Measurements from ENCODE around the gene GRM7. TPM values are rescaled to one million over a fixed set of nuclear protein-coding genes. Genes with fewer than 3 reads are reported as not detected.

The GRM7 gene
- polyA plus RNA-seq, 12 donors: 0.04 to 0.45 (median 0.19) TPM; not detected in 8

DNA sequence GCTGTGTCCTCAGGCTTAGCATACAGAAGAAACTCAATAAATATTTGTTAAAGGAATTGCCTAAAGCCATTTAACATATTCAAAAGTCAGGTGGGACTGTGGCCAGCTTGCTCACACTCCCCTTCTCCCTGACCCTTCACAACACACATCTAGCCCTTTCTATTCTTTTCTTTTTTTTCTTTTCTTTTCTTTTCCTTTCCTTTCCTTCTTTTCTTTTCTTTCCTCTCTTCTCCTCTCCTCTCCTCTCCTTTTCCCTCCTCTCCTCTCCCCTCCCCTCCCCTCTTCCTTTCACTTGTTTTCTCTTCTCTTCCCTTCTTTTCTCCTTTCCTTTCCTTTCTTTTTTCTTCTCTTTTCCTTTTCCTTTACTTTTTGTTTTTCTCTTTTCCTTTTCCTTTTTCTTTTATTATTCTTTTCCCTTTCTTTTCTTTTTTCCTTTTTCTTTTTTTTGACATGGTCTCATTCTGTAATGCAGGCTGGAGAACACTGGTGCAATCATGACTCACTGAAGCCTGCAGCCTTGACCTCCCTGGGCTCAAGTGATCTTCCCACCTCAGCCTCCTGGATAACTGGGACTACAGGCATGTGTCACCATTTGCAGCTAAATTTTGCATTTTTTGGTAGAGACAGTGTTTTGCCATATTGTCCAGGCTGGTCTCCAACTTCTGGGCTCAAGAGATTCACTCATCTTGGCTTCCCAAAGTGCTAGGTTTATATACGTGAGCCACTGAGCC, 377.8 kb downstream of the GRM7 start:
- no peak for DNase-seq

DNA sequence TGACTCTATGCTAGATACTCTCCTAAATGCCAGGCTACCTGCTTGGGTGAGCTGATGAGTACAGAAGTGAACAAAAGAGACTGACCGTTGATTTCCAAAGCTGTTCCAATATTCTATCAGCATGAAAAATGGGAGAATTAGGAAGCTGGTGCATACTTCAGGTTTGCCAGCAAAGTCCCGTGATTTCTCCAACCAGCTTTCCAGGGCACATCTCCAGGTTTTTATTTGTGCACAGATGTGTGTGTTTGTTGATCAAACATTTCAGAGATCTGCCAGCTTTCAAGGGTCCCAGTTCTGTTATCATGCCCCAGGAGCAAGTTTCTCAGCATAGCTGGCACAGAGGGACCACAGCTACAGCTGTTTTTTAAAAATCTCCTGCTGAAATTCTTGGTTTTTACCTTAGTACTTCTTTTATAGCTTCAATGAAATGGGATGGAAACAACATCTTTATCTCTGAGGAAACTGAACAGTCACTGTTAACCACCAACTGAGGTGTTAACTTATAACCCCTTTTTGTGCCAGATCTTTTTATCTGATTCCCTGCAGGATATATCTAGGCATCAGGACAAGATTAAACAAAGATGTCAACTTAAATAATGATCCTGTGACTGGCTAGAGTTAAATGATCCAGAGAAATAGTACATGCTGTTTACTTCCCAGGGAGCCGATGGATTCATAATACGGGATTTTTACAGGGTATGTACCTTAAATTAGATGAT, 380.8 kb downstream of the GRM7 start:
- no peak for DNase-seq

DNA sequence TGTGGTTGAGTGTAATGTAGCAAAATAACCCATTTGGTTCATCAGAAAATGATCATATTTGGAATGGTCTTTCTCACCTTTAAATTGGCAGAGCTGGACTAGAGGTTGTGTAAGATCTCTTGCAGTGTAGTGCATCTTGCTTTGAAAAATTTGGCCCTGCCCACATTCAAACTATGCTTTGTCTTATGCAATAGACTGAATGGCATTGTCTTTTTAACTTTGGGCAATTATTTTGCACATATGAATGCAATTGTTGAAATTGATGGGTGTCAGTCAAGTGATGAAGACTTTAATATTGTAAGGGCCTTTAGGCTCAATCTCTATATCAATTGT, 381.4 kb downstream of the GRM7 start:
- no peak for DNase-seq

DNA sequence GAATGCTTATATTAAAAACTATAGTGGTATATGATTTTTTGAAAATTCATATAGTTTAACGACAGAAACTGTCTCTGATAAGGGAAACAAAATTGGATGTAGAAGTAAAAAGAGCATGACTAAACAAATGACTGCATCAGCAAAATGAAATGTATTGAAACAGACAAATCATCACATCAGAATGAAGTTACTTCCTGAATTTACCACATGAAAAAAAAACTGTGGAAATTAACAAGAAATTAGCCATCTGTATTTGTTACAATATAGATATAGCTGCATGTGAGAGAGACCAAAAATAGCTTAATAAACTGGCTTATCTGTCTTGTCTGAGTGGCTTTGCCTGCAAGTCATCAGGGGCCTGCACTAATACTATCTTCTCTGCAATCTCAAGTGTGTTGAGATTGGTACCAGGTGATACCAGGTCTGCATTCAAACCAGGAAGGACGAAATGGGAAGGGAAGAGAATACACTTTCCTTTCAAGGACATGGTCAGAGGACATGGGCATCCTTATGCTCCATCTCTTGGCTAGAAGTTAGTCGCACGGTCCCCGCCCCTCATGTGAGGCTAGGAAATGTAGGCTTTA, 388.7 kb downstream of the GRM7 start:
- DNase-seq: no peak

DNA sequence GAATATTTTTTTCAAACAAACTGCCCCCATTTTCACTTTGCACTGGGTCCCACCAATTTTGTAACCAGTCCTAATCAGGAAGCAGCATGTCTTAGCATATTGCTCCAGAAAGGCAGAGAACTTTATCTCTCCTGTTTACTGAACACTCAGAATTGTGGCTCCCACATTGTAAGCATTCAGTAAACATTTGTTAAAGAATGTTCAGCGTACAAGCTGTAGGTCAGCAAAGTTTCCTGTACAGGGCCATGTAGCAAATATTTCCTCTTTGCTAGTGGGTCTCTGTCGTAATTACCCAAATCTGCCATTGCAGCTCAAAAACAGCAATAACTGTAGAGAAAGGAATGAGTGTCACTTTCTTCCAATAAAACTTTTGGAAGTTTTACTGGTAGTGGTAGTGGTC, 393.3 kb downstream of the GRM7 start:
- no peak for DNase-seq

DNA sequence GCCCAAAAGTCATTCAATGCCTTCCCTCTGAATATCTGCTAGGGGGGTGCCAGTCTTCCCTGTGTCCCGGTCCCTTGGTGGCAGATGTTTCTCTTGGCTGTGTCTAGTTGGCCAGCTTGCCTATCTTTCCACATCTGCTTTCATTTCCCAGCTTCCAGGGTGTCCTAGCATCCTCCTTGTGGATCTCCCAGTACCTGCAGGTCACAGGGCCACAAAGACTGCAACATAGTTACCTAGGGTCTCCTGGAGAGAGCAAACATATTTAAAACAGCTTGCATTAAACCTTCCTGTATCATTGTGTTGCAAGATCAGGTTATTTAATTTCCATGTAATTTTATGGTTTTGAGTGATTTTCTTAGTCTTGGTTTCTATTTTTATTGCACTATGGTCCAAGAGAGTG, 400.1 kb downstream of the GRM7 start:
- no peak for DNase-seq

DNA sequence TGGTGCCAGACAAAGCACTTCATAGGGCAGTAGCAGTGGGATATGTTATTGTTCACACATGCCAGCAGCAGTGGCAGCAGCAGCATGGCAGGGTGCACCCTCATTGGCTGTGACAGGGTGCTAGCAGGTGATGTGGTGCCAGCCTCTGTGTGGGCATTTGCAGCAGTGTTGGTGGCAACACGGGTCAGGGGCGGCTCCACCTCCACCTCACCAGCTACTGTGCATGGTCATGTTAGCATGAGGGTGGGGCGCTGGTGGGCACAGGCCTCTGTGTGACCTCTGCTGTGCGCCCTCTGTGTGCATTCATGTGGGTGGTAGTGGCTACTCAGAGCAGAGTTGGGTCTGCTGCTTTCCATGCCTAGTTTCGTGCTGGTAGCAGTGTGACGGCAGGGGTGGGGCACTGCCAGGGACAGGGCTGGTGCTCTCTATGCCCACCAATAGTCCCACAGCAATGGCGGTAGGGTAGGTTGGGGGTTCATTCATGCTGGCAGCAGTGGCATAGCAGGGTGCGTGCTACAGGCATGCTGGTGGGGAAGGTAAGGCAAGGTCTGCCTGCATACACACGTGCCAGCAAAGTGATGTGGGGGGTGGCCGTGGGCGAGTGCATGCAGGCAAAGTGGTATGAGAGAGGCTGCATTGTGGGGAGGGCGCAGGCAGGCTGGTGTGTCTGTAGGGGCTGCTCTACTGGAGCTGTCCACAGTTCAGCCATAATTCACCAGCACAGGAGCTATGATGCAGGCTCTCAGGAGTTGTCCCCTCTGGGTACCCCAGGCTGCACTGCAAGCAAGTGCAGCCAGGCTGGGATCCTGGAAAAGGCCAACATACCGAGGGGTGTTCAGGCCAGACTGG, 402.7 kb downstream of the GRM7 start:
- no peak for DNase-seq

DNA sequence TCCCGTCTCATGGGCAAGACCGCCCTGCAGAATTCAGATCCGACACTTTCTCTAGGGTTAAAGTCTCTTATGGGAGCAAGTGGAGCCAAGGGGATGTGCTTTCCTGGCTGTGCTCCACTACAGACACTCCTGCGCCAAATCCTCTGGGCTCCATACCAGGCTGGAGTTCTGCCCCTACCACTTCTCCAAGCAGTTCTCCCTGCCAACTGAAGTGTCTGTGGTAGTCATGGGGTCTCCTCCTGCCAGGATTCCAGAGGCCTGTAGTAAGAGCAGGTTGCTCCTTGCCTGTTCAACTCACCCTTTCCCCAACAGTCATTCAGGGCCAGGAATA, 403.2 kb downstream of the GRM7 start:
- DNase-seq: no peak

DNA sequence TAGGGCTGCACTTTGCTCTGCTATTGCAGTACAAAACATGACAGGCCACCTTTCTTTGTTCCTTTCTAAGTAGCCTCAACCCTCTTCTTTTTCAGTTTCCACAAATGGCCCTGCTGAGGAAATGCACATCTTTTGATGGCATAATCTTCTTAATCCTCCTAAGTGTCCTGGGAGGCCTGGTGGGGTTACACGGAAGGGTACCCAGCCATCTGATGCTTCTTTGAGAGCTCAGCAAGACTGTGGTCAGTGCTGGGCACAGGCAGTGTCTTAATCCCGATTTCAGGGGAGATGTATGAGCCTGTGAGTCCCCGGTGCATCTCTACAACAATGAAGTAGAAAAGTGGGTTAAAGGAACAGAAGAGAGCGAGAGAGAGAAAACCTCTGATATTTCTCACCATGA, 404.8 kb downstream of the GRM7 start:
- no peak for DNase-seq

- peak; percentile 6 for DNase-seq
These were observed 405.6 kb downstream of the GRM7 start for GRCh38 chr3:7266551-7266950.

- DNase-seq: no peak
These were observed 409.8 kb downstream of the GRM7 start for GRCh38 chr3:7270731-7271130.

- no peak for DNase-seq
These were observed 410.7 kb downstream of the GRM7 start for GRCh38 chr3:7271631-7272030.

- DNase-seq: no peak
These were observed 411.3 kb downstream of the GRM7 start for GRCh38 chr3:7272203-7272602.

DNA sequence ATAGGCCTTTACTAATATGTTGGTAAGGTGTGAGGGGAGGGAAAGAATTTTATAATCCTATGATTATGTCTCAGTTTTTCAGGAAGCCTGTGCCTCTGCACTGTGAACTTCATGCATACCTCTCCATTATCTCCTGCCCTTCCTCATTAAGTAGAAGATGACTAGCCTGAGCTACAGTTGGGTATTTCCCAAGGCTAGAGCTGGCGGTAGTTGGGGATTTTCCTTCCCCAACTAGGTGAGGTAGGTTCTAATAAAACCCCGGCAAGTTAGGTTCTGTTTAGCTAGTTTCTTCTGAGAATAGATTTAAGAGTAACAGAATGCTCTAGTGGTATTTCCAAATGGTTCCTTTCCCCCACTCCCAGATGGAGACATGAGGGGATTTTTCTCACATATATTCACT, 414.5 kb downstream of the GRM7 start:
- no peak for DNase-seq

GRCh38 chr3:7280318-7280717, 419.4 kb downstream of the GRM7 start:
- no peak for DNase-seq

DNA sequence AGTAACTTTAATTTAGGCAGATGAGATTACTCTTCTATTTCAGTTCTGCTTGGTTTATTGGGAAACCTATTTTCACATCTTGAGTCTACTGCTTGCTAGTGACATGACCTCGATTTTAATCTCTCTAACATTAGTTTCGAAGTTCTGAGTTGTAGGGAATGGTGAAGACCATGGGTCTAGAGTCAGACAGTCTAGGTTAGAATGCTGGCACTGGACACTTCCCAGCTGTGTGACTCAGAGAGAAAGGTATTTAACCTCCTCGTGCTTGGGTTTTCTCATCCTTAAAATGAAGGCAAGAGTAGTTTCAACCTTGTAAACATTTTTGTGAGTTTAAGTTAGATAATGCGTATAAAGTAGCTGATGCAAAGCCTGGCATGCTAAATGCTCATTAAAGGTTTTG, 422.1 kb downstream of the GRM7 start:
- DNase-seq: no peak

- DNase-seq: no peak
These were observed 424.6 kb downstream of the GRM7 start for GRCh38 chr3:7285505-7285904.

GRCh38 chr3:7288133-7288532, 427.2 kb downstream of the GRM7 start:
- DNase-seq: no peak

DNA sequence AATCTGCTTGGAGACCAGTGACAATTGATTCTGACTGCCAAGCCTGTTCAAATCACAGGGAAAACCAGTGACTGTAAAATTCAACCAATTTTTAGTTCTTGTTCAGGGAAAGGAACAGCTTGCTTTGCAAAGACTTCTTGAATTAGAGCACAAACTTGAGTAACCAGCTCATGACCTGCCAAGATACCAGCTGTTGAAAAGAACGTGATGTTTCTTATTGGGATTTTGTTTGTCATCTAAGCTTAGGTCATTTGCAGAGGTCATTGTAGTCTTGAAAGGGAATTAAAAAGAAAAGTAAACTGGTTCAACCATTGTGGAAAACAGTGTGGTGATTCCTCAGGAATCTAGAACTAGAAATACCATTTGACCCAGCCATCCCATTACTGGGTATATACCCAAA, 428.2 kb downstream of the GRM7 start:
- DNase-seq: no peak

- no peak for DNase-seq
These were observed 429.3 kb downstream of the GRM7 start for GRCh38 chr3:7290077-7290825.

DNA sequence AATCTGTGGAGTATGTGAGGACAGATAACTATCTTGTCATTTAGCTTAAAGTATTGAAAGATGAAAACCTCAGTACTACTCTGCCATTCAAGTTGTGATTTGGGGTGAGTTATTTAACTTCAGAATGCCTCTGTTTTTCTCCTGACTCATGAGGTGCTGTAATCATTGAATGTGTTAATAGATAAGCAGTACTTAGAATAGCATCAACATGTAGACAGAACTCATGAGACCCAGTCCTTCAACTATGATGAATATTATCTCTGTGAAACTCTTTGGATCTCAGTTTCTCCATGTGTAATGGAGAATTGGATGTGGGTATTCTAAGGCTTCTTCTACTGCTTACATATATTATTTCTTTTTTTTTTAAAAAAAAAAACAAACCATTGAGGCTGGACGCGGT, 431.4 kb downstream of the GRM7 start:
- DNase-seq: no peak

DNA sequence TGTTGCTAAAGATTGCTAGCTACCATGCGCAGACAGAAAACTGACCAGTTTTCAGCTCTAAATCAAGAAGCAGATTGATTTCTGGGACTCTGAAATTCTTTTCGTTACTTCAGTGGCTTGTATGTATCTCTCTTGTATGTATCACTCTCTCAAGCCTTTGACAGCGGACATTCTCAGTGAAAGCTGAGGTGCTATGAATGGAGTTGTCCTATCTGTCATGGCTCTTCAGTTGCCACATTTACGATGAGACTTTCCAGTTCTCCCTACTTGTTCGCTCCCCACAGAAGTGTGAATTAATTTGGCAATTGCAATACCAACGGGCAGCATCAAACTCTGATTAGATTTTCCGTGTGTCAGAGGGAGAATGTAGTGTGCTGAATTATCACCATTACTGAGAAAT, 432.4 kb downstream of the GRM7 start:
- DNase-seq: no peak

Data from muscle of arm (tissue), 12 donors.